NCI-H146 treated with DMSO at 0.1 percent for 48 hours (cell line): ENCODE results near the gene ECT2.
"Not testable (repeated sequence)": the region's sequence is repeated elsewhere in the genome, so short reads cannot be mapped to it uniquely, and the experiment has no call there.

ENCODE experiments used
- DNase-seq: peaks from one replicate; lab custom pipeline; 2025; ENCODE audit not compliant: unreplicated experiment; lab: John Stamatoyannopoulos, UW

The ECT2 gene

DNA sequence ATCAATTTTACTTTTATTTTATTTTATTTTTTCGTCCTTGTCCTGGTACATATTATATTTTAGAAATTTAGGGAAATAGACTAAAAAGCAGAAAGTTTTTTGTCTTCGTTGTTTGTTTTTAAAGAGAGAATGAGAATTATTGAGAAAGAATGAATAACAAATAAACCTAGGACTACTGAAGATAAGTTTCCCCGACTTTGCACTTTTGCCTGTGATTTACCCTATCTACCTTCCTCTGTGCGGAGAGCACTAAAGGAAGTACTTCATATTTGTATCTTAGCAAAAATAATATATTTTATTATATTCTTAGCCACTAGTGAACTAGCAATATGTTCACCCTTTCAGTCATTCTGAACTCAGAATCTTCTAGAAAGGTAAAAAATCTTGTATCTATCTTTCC lies 60.6 kb downstream of the ECT2 start:
- DNase-seq = no peak

- DNase-seq = no peak
Measured at GRCh38 chr3:172813462-172813861, 62.9 kb downstream of the ECT2 start.

GRCh38 chr3:172814738-172815137 lies 64.2 kb downstream of the ECT2 start:
- no peak for DNase-seq

DNA sequence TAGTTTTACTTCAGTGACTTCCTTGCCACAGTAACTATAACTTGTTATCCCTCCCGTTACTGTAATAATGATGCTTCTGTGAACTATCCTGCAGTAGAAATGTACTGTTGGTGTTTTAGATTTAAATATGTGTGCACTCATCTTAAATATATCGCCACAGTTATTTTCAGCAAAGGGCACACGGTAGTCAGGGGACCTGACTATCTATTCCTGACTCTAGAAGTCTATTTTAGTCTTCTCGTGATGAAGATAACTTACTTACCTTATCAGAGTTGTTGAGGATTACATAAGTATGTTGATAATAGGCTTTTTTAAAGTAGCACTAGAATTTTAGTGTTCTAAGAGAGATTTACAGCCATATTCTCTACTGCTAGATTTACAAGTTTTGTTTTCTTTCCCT lies 65.3 kb downstream of the ECT2 start:
- DNase-seq = no peak

DNA sequence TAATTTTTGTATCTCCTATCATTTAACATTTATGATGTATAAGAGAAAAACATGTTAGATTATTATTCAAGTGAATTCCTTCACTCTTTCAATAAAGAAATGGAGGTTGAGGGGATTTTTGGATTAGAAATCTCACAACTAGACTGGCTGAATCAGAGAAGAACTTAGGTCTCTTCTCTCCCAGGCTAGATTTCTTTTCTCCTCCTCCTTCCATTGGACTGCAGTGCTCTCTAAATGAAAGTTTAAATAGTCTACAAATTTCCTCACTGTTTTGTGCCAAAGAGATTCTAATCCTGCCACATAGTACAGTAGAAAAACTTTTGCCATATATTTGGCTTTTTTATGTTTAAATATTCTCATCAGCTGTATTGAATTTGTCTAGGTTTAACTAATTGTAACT lies 65.8 kb downstream of the ECT2 start:
- DNase-seq = no peak

DNA sequence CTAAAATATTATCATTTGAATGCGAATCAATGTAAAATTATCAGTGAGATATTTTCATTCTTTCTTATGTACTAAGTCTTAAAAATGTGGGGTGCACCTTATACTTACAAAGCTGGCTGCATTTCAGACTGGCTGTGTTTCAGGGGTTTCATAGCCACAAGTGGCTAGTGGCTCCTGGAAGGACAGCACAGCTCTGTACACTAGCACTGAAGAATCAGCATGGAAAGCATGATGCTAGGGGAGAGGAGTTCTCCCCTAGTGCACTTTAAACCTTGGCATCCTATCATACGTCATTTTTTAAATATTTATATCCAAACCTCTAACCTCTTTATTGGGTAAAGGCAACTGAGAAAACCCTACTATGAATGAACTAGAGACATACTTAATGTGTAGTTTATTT lies 66.4 kb downstream of the ECT2 start:
- no peak for DNase-seq

- no peak for DNase-seq
Measured at GRCh38 chr3:172820492-172820891, 70.0 kb downstream of the ECT2 start.

DNA sequence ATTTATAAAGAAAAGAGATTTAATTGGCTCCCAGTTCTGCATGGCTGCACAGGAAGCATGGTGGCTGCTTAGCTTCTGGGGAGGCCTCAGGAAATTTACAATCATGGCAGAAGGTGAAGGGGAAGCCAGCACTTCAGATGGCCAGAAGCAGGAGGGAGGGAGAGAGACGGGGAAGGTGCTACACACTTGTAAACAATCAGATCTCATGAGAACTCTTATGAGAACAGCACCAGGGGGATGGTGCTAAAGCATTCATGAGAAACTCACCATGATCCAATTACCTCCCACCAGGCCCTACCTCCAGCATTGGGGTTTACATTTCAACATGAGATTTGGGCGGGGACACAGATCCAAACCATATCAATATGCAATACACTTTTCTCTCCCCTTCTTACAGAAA lies 73.7 kb downstream of the ECT2 start:
- no peak for DNase-seq

DNA sequence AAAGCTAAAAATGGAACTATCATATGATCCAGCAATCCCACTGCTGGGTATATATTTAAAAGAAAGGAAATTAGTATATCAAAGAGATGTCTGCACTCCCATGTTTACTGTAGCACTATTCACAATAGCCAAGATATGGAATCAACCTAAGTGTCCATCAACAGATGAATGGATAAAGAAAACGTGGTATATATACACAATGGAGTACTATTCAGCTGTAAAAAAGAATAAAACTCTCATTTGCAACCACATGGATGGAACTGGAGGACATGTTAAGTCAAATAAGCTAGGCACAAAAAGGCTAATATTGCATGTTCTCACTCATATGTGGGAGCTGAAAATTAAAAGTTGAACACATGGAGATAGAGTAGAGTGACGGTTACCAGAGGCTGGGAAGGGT lies 76.7 kb downstream of the ECT2 start:
- DNase-seq = not testable (repeated sequence)

- DNase-seq = no peak
Measured at GRCh38 chr3:172832983-172833382, 82.5 kb downstream of the ECT2 start.

DNA sequence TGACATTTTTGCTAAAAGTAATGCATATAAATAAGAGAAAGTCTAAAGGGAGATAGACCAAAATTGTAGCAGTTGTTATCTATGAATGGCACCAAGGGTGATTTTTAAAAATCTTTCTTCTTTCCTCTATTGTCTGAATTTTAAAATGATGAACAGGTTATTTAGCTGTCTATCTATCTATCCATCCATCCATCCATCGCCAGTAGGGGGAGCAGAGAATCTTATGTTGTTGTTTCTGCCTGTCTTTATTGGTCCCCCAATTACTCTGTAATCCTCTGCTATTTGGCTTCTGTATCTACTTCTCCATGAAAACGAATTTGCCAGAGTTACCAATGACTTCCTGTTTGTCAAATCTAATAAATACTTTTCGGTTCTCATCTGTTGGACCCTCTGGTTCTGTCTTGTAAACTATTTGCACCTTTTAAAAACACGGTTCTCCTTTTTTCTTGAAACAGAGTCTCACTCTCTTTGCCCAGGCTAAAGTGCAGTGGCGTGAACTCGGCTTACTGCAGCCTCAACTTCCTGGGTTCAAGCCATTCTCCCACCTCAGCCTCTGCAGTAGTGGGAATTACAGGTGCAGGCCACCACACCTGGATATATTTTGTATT lies 86.0 kb downstream of the ECT2 start:
- DNase-seq = peak; percentile 90

GRCh38 chr3:172839679-172840078 lies 89.2 kb downstream of the ECT2 start:
- no peak for DNase-seq

GRCh38 chr3:172840463-172840862 lies 89.9 kb downstream of the ECT2 start:
- no peak for DNase-seq

DNA sequence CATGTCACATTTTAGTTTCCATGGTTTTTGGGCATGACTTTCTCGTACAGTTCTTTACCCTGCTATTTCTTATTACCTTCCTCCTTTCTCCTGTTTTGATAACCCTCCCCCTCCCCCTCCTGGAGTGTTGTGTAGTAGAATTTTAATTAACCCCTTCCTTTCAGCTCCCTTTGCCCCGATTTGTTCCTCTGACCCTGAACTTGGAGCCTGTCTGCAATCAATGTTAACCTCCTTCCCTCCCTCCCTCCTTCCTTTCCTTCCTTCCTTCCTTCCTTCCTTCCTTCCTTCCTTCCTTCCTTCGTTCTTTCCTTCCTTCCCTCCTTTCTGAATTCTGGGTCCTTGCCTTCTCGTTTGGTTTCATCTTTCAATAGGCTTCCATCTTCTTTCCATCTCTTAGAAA lies 90.4 kb downstream of the ECT2 start:
- DNase-seq = no peak

DNA sequence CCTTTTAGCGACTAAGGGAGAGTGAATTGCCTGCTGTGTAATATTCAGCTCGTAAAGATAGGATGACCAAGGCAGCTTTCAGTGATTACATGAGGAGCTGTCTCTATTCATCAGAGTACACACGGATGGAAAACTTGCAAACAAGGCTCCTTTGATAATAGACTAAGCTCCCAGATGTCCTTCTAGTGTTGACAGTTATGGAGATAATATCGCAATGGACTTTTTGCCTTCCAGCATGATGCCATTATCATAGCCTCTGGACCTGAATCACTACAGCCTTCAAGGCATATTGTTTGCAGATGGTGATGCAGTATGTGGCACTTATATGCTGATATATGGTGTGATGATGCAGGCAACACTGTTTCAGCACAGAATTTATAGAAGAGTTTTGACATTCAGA lies 93.9 kb downstream of the ECT2 start:
- DNase-seq = peak; percentile 99

- DNase-seq = no peak
Measured at GRCh38 chr3:172846103-172846561, 95.6 kb downstream of the ECT2 start.

DNA sequence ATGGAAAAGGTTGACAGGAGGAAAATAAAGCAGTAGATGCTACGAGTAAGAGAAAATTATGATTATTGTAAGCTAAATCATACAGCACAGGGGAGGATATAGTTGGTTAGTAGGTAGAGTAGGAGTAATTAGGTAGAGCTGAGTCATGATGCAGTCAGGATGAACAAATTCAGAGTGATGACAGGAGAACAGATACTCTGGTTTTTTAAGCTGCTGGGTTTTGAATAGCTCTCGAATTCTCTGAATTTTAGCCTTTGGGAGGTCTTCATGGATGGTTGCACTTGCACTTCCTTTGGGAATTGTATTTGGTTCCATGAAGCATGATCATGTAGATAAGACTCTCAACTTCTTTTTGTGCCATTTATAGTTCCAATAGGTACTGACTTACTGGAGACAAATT lies 96.2 kb downstream of the ECT2 start:
- DNase-seq = peak; percentile 42

DNA sequence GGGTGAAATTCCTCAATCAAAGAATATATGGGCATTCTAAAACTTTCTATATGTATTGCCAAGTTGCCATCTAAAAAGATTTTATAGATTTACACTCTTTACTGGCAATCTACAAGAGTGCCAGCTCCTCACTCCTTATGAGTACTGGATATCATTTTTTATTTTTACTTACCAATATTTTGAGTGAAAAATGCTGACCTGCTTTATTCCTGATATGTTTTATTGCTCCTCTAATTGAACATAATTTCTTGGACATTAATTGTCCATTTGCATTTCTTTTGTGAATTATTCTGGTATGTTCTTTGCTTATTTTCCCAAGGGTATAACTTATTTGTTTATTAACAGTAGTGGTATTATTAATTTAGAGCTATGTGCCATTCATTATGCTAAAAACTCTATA lies 96.8 kb downstream of the ECT2 start:
- DNase-seq = no peak

DNA sequence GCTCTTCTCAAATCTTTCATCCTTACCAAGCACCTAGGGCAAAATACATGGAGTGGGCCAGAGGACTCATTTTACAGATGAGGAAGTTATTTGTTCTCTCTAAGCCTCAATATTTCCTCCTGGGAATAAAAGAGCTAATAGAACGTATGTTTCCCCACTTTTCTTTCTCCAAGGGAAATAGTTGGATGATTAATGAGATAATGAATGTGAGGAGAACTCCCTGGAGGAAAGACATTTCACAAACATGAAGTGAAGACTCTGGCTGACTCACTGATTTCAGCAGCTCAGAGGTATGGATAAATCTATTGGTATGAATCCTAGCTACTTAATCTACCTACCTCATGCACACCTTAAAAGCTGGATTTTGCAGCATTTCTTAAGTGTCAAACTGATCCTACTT lies 98.4 kb downstream of the ECT2 start:
- no peak for DNase-seq

- DNase-seq = no peak
Measured at GRCh38 chr3:172853005-172853404, 102.5 kb downstream of the ECT2 start.

- DNase-seq = peak; percentile 99
Measured at GRCh38 chr3:172853921-172854666, 103.6 kb downstream of the ECT2 start.

DNA sequence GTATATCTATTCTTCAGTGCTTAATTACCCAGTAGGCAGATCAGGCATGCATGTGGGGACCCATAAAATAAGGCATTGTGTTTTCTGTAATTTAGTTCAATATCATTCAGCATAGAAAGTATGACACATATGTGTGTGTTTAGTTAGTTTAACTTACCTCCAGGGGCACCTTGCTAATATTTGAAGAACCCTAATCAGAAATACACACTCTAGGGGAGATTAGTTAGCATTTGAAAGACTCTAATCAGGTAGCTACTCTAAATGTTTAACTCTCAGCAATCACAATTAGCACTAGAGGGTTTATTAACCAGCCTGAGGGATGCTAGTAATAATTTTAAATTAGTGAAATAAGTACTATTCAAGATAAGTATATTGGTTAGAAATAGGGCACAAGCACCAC lies 104.5 kb downstream of the ECT2 start:
- peak; percentile 90 for DNase-seq
